Effector CD8-positive, alpha-beta T cell (primary cell): Measurements from ENCODE around the gene BRD7.

Source experiments
- DNase-seq: peaks from one replicate; lab custom pipeline; 2025; lab: John Stamatoyannopoulos, UW

BRD7 gene

GRCh38 chr16:50289950-50290764, 78.6 kb downstream of the BRD7 start:
- no peak for DNase-seq

GRCh38 chr16:50288920-50289319, 79.9 kb downstream of the BRD7 start:
- no peak for DNase-seq

DNA sequence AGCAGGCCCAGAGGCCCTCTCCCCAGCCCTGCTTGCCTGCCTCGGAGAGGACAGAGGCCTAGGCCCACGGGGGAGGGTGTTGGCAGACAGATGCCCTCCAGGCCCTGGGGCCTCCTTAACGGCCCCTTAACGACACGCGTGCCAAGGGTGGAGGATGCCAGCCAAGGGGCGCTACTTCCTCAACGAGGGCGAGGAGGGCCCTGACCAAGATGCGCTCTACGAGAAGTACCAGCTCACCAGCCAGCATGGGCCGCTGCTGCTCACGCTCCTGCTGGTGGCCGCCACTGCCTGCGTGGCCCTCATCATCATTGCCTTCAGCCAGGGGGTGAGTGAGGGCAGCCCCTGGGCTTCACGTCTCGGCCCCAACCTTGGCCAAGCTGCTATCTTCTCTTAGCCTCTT, 80.8 kb downstream of the BRD7 start:
- DNase-seq: no peak

GRCh38 chr16:50286681-50287080, 82.1 kb downstream of the BRD7 start:
- DNase-seq: no peak

GRCh38 chr16:50285406-50286003, 83.3 kb downstream of the BRD7 start:
- DNase-seq: no peak

DNA sequence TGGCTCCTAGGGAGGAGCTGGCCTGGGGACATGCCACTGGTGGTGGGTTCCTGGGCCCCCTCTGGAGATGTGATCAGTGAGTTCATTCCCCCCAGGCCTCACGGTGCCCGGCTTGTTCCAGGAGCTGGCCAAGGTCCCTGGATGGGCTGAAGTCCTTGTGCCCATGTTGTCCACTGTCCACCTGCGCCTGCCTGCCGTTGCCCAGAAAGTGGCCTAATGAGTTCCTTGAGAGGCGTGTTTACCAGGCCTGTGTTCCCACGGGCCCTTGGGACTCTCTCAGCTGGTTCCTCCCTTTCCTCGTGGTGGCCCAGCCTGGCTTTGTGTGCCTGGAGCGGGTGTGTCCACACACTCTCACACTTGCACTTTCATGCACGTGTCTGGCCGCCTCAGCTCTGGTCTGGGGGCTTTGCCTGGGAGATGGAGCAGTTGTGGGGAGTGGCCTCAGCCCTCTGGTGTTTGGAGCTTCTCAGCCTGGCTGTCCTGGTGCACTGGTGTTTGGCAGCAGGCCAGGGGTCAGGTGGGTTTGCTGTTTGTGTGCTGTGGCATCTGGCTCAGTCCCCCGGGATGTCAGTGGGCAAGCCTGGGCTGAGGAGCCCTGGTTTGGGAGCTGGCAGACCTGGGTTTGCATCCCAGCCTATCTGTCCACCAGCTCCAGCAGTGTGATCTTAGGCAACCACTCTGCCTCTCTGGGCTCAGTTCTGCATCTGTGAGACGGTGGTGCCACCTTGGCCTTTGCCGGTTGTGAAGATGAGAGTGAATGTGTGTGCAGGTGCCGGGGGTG, 84.5 kb downstream of the BRD7 start:
- DNase-seq: no peak

DNA sequence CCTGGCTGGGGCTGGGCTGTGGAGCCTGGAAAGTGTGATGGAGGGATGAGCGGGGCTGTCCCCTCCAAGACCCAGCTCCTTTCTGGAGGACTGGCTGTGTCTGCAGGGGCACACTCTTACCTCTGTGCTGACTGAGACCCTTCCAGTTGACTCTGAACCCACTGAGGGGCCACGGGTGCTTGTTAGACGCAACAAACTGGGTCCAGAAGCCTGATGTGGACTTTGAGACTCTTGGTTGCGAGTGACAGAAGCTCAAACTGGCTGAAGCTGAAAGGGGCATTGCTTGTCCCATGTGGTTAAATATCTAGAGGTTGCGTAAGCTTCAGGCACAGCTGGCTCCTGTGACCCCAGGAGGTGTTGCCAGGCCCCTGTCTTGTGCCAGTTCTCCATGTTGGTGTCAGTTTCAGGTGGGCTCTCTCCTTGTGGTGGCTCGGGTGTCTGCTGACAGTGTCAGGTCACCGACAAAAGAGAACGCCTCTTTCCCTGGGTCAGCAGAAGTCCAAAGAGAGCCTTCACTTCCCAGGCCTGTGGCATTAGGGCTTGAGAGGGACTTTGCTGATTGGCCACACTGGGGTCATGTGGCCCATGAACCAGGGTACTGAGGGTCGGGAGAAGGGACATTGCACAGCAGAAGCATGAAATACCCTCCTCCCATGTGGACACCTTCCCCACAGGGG, 85.7 kb downstream of the BRD7 start:
- DNase-seq: no peak

GRCh38 chr16:50282010-50282538, 86.7 kb downstream of the BRD7 start:
- no peak for DNase-seq

DNA sequence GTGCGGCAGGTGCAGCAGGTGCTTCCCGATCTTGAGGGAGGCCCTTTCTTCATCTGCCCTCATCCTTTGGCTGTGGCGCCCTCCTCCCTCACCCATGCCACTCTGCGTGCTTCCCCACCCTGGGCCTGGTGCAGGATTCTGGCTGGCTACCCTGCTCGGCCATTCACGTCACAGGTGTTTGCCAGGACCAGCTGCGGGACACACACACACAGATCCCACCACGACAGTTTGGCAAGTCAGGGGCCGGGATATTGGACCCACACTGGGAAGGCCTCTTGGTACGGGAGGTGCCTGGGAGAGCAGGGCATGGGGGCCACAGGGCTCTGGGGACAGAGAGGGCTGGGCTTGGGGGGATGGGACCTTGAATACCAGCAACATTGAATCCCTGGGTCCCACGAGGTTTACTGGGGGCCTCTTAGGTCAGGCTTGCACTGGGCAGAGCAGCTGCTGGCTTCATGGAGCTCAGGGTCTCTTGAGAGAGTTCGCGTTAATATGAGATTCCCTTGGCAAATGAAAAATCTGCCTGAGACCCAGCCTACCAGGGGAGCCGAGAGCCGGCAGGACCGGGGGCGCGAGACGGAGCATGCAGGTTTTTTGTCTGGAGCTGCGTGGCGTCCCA, 87.3 kb downstream of the BRD7 start:
- no peak for DNase-seq

DNA sequence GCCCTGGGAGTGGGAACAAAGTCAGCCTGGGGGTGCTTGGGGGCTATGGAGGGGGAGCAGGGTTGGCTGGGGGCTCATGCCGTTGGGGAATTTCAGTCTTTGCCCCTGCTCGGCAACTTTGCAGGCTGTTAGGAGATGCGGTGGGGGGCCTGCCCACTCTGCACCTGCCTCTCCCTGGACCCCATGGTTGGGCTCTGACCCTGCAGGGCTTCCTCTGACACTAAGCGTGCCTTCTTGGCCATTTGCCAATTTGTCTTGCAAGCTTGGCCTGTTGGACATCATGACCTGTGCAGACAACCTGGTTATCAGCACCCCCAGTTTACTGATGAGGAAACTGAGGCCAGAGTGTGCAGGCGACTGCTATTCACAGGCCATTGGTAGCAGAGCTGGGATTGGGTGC, 87.9 kb downstream of the BRD7 start:
- DNase-seq: no peak

GRCh38 chr16:50279504-50279865, 89.3 kb downstream of the BRD7 start:
- DNase-seq: no peak

DNA sequence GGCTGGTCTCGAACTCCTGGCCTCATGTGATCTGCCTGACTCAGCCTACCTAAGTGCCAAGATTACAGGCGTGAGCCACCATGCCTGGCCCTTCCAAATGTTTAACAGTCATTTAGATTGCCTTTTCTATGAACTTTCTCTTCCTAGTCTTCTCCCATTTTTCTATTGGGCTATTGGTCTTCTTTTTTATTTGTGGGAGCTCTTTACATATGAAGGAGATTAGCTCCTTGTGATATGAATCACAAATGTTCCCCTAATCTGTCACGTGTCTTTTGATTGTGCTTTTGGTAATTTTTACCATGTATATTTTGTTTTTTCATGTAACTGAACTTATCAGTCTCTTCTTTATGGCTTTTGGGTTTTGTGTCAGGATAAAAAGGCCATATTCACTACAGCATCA, 90.5 kb downstream of the BRD7 start:
- no peak for DNase-seq

- DNase-seq: no peak
Observed at GRCh38 chr16:50276801-50277555, 91.8 kb downstream of the BRD7 start.

GRCh38 chr16:50276326-50276640, 92.5 kb downstream of the BRD7 start:
- DNase-seq: no peak

DNA sequence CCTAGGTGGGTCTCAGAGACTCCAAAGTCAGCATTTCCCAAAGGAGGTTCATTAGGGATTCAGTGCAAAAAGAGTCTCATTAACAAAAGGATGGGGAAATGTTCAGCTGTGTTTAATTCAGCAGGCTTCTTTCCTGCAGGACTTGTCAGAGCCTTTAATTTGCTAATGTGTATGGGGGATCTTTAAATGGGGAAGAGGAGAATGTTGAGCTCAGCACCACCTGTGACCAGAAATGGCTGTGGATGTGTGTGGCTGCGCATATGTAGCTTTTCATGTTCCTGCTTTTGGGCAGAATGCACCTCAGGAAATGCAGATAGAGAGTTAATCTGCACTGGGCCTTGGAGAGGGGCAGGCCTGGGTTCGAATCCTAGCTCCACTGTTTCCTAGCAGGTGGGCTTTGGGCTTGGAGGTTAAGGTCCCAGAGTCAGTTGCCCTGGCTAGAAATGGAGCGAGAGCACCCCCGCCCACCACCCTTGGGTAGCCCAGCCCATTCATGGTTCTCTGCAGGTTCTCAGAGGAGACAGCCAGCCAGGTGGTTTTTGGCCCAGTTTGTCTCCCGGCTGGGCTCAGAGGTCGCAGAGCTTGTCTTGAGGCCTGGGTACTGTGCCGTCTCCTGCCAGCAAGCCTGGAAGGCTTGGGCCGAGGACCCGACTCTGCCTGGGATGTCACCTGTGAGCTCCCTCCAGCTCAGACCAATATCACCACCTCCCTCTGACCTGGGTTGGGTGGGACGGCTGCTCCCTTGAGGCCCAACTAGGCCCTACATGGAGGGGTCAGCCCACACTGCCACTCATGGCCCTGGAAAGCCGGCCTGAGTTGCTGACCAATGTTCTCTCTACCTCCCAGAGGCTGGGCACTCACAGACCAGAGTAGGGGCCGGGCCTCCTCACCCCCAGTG, 93.1 kb downstream of the BRD7 start:
- DNase-seq: no peak

DNA sequence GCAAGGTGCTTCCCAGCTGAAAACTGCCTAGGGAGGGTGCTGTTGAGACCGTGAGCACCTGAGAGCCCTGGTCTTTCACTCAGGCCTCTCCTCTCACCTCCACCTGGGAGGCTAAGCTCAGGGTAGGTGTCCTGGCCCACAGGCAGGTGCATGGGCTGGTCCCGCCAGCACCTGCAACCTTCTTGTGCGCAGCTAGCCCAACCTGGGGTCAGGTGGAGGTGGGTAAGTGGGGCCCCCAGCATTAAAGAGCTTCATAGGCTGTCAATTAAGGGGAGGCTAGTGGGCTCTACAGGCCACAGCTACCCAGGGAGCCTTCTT, 93.7 kb downstream of the BRD7 start:
- DNase-seq: no peak

GRCh38 chr16:50274326-50275097, 94.3 kb downstream of the BRD7 start:
- peak; percentile 24 for DNase-seq

GRCh38 chr16:50273888-50274325, 94.9 kb downstream of the BRD7 start:
- no peak for DNase-seq

GRCh38 chr16:50273382-50273690, 95.5 kb downstream of the BRD7 start:
- DNase-seq: no peak
